GM12892 (cell line): ENCODE data around the gene LDAH.
"Not testable (repeated sequence)": the region's sequence is repeated elsewhere in the genome, so short reads cannot be mapped to it uniquely, and the experiment has no call there.

Experiments
- DNase-seq: peaks from one replicate; pipeline ENCODE4 v3.0.0; 2011; ENCODE audit not compliant: insufficient read length
- FAIRE-seq: peaks from 2 replicates; lab custom pipeline; 2011; peaks lifted over from hg19 to GRCh38; lab: Jason Lieb, UNC
- POLR2A ChIP-seq: IDR thresholded peaks from 2 replicates; pipeline ENCODE4 v1.6.1; 2011; ENCODE audit warnings: low read depth, low read length, control low read depth
- POLR2AphosphoS5 ChIP-seq: IDR thresholded peaks from 2 replicates; pipeline ENCODE4 v1.6.1; 2011; ENCODE audit warnings: low read depth, low read length, control low read depth
- TAF1 ChIP-seq: IDR thresholded peaks from 2 replicates; pipeline ENCODE4 v1.6.1; 2011; ENCODE audit warnings: low read depth, mild to moderate bottlenecking, control low read depth, low read length, borderline replicate concordance

LDAH gene

GRCh38 chr2:20717641-20718040 is 105.3 kb downstream of the LDAH start:
- FAIRE-seq (no peak), DNase-seq (no peak)
- no peak for TF ChIP-seq POLR2AphosphoS5
- no peak for TF ChIP-seq POLR2A
- TF ChIP-seq TAF1, result no peak

- not testable (repeated sequence) for FAIRE-seq, DNase-seq
Measured at GRCh38 chr2:20716164-20716563, 106.7 kb downstream of the LDAH start.

GRCh38 chr2:20714412-20714811 is 108.5 kb downstream of the LDAH start:
- FAIRE-seq, DNase-seq: not testable (repeated sequence)

- not testable (repeated sequence) for DNase-seq, FAIRE-seq
Measured at GRCh38 chr2:20713585-20713984, 109.3 kb downstream of the LDAH start.

- not testable (repeated sequence) for DNase-seq, FAIRE-seq
Measured at GRCh38 chr2:20711641-20712040, 111.3 kb downstream of the LDAH start.

GRCh38 chr2:20707601-20708000 is 115.3 kb downstream of the LDAH start:
- TF ChIP-seq POLR2A (no peak), POLR2AphosphoS5 (no peak), TAF1 (no peak)
- DNase-seq, result no peak
- no peak for FAIRE-seq

GRCh38 chr2:20706786-20707185 is 116.1 kb downstream of the LDAH start:
- DNase-seq (no peak), FAIRE-seq (no peak)
- TF ChIP-seq TAF1 (no peak), POLR2A (no peak), POLR2AphosphoS5 (no peak)

- no peak for TF ChIP-seq POLR2AphosphoS5
- TF ChIP-seq POLR2A, result no peak
- no peak for TF ChIP-seq TAF1
- FAIRE-seq (no peak), DNase-seq (no peak)
Measured at GRCh38 chr2:20706217-20706616, 116.7 kb downstream of the LDAH start.

GRCh38 chr2:20704886-20705285 is 118.0 kb downstream of the LDAH start:
- FAIRE-seq, result no peak
- TF ChIP-seq POLR2AphosphoS5, result no peak
- TF ChIP-seq TAF1, result no peak
- TF ChIP-seq POLR2A, result no peak
- no peak for DNase-seq

- DNase-seq, result no peak
- no peak for FAIRE-seq
- TF ChIP-seq POLR2A (no peak), POLR2AphosphoS5 (no peak), TAF1 (no peak)
Measured at GRCh38 chr2:20702563-20702962, 120.3 kb downstream of the LDAH start.

GRCh38 chr2:20698916-20699613 is 123.8 kb downstream of the LDAH start:
- DNase-seq (no peak), FAIRE-seq (no peak)
- TF ChIP-seq POLR2A (no peak), POLR2AphosphoS5 (no peak), TAF1 (no peak)

GRCh38 chr2:20697322-20697934 is 125.5 kb downstream of the LDAH start:
- no peak for DNase-seq
- TF ChIP-seq POLR2AphosphoS5 (no peak), POLR2A (no peak), TAF1 (no peak)
- no peak for FAIRE-seq

GRCh38 chr2:20696366-20696765 is 126.5 kb downstream of the LDAH start:
- FAIRE-seq (no peak), DNase-seq (no peak)
- TF ChIP-seq POLR2A (no peak), TAF1 (no peak), POLR2AphosphoS5 (no peak)
